Neuronal stem cell (in vitro differentiated cells): ENCODE data around the gene MTFR1L.

Experiments
- DNase-seq: peaks from one replicate; pipeline ENCODE4 v3.0.0-alpha.2; 2013; ENCODE audit warnings: low spot score
- H2AFZ ChIP-seq: one replicate; pipeline ENCODE4 v1.6.1; 2013; ENCODE audit warnings: mild to moderate bottlenecking, low read length, inconsistent platforms
- H2AK5ac ChIP-seq: 2 replicates; pipeline ENCODE4 v1.6.1; 2013; ENCODE audit warnings: low read depth, mild to moderate bottlenecking, inconsistent platforms, low read length, moderate library complexity, mixed read lengths
- H2BK120ac ChIP-seq: 2 replicates; pipeline ENCODE4 v1.6.1; 2013; ENCODE audit warnings: low read depth, mild to moderate bottlenecking, inconsistent platforms, low read length, moderate library complexity, mixed read lengths
- H2BK12ac ChIP-seq: one replicate; pipeline ENCODE4 v1.6.1; 2013; ENCODE audit warnings: low read length, inconsistent platforms
- H2BK15ac ChIP-seq: 2 replicates; pipeline ENCODE4 v1.6.1; 2013; ENCODE audit warnings: mild to moderate bottlenecking, low read length, inconsistent platforms, mixed read lengths
- H2BK5ac ChIP-seq: one replicate; pipeline ENCODE4 v1.6.1; 2013; ENCODE audit warnings: inconsistent platforms, mild to moderate bottlenecking, low read length, moderate library complexity
- H3K14ac ChIP-seq: one replicate; pipeline ENCODE4 v1.6.1; 2013; ENCODE audit warnings: low read length, inconsistent platforms
- H3K18ac ChIP-seq: 2 replicates; pipeline ENCODE4 v1.6.1; 2013; ENCODE audit warnings: low read length, inconsistent platforms
- H3K23ac ChIP-seq: 2 replicates; pipeline ENCODE4 v1.6.1; 2013; ENCODE audit warnings: low read depth, mild to moderate bottlenecking, mixed read lengths, low read length, inconsistent platforms; ENCODE audit not compliant: poor library complexity
- H3K27ac ChIP-seq: replicated peaks from 3 replicates; pipeline ENCODE4 v1.5.1; 2013; ENCODE audit warnings: low read length, inconsistent platforms
- H3K27me3 ChIP-seq, 3 experiments: 2 replicates each; pipeline ENCODE4 v1.6.1; 2013; ENCODE audit warnings: low read length in 3 of 3, mild to moderate bottlenecking in 2 of 3, inconsistent platforms in 1 of 3, low read depth in 1 of 3, mixed read lengths in 1 of 3, moderate library complexity in 1 of 3; ENCODE audit not compliant: control insufficient read depth in 3 of 3, insufficient read depth in 3 of 3
- H3K36me3 ChIP-seq, 2 donors: replicated peaks in 1 of 2; 2 replicates each; pipeline ENCODE4 v1.6.1; 2013; ENCODE audit warnings: low read length in 2 of 2; ENCODE audit not compliant: control insufficient read depth in 2 of 2, insufficient read depth in 2 of 2
- H3K4ac ChIP-seq: 2 replicates; pipeline ENCODE4 v1.6.1; 2013; ENCODE audit warnings: inconsistent platforms, mild to moderate bottlenecking, low read length, moderate library complexity
- H3K4me1 ChIP-seq, 2 donors: 1 replicate in 1 of 2; 2 replicates in 1 of 2; pipeline ENCODE4 v1.6.1; 2013; ENCODE audit warnings: low read length in 2 of 2, low read depth in 1 of 2; ENCODE audit not compliant: control insufficient read depth in 2 of 2, insufficient read depth in 1 of 2
- H3K4me2 ChIP-seq: one replicate; pipeline ENCODE4 v1.6.1; 2013; ENCODE audit warnings: mild to moderate bottlenecking, low read length, inconsistent platforms; ENCODE audit not compliant: insufficient read depth, poor library complexity, severe bottlenecking
- H3K4me3 ChIP-seq, 2 donors: 2 replicates each; pipeline ENCODE4 v1.5.1; 2013; ENCODE audit warnings: low read length in 2 of 2, mild to moderate bottlenecking in 2 of 2, inconsistent platforms in 1 of 2, moderate library complexity in 1 of 2
- H3K79me1 ChIP-seq: one replicate; pipeline ENCODE4 v1.6.1; 2013; ENCODE audit warnings: low read depth, mild to moderate bottlenecking, inconsistent platforms, low read length, moderate library complexity
- H3K9ac ChIP-seq: one replicate; pipeline ENCODE4 v1.6.1; 2013; ENCODE audit warnings: mild to moderate bottlenecking, low read depth, low read length, inconsistent platforms; ENCODE audit not compliant: poor library complexity
- H3K9me3 ChIP-seq, 2 donors: replicated peaks in 1 of 2; 2 replicates each; pipeline versions ENCODE3 to v1.6.1; 2013; ENCODE audit warnings: low read length in 2 of 2, mild to moderate bottlenecking in 2 of 2, inconsistent platforms in 1 of 2, low read depth in 1 of 2, mixed read lengths in 1 of 2, moderate library complexity in 1 of 2; ENCODE audit not compliant: control insufficient read depth in 2 of 2, insufficient read depth in 1 of 2
- H4K8ac ChIP-seq: one replicate; pipeline ENCODE4 v1.6.1; 2013; ENCODE audit warnings: low read depth, mild to moderate bottlenecking, inconsistent platforms, low read length, moderate library complexity
- H4K91ac ChIP-seq: one replicate; pipeline ENCODE4 v1.6.1; 2013; ENCODE audit warnings: low read length, low read depth, mild to moderate bottlenecking, inconsistent platforms; ENCODE audit not compliant: poor library complexity
- WGBS, 2 donors: extraction: QIAGEN DNeasy Blood & Tissue Kit; methylation state at CpG; one replicate each; pipeline ENCODE4 v1.1.7; 2013; ENCODE audit warnings: missing lambda C conversion rate in 2 of 2, mixed read lengths in 1 of 2; ENCODE audit not compliant: insufficient read length in 2 of 2, insufficient replicate concordance in 1 of 2; ENCODE audit errors: extremely low coverage in 2 of 2; 5-methylcytosine and 5-hydroxymethylcytosine counted together

MTFR1L gene

DNA sequence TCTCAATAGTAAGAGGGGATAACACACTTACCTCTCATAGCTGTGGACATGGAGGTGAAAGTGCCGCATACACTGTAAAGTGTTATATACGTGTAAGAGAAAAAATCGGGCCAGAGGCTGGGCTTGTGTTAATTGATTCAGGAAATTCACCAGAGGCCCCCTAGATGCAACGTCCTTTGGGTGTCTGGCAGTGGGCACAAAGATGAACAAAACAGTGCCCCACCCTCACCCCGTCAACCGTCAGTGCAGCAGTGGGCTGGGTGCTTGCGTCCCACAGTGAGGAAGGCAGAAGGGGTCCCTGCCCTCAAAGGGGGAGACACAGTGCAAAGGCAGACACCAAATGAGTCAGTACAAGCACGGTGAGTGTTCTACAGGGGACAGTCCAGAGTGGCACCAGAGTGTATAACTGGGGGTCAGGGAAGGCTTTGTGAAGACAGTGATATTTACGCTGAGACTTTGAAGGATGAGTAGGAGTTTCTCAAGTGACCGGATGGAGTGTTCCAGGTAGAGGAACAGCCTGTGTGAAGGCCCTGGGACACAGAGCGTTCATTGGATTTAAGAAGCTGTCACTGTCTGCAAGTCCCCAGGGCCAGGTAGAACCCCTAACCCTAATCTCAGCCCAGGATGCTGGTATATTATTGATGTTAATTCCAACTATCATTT lies 6.6 kb upstream of the MTFR1L start:
- Histone ChIP-seq H2BK12ac (no peak overlapping the region), H3K36me3 (peaks cover 44 to 85% of the 10 kb centered on the region in 2 donors), H3K4me3 (no peak overlapping the region), H3K23ac (peak overlapping the region; percentile 25), H4K91ac (no peak overlapping the region), H3K18ac (no peak overlapping the region), H3K4ac (no peak overlapping the region), H3K14ac (no peak overlapping the region), H4K8ac (no peak overlapping the region), H3K79me1 (peaks cover 10% of the 10 kb centered on the region), H2AK5ac (no peak overlapping the region), H2BK5ac (no peak overlapping the region), H3K27ac (no peak overlapping the region), H3K4me1 (peaks cover 1 to 2% of the 10 kb centered on the region in 2 donors), H3K27me3 (no peaks in the 10 kb centered on the region), H3K9ac (no peak overlapping the region), H2BK120ac (no peak overlapping the region), H3K4me2 (no peak overlapping the region), H2BK15ac (no peak overlapping the region), H3K9me3 (no peaks in the 10 kb centered on the region), H2AFZ (no peak overlapping the region)
- DNase-seq = no peak
- no CpG with 5 or more reads among the region's 11 CpGs for WGBS, 2 donors

DNA sequence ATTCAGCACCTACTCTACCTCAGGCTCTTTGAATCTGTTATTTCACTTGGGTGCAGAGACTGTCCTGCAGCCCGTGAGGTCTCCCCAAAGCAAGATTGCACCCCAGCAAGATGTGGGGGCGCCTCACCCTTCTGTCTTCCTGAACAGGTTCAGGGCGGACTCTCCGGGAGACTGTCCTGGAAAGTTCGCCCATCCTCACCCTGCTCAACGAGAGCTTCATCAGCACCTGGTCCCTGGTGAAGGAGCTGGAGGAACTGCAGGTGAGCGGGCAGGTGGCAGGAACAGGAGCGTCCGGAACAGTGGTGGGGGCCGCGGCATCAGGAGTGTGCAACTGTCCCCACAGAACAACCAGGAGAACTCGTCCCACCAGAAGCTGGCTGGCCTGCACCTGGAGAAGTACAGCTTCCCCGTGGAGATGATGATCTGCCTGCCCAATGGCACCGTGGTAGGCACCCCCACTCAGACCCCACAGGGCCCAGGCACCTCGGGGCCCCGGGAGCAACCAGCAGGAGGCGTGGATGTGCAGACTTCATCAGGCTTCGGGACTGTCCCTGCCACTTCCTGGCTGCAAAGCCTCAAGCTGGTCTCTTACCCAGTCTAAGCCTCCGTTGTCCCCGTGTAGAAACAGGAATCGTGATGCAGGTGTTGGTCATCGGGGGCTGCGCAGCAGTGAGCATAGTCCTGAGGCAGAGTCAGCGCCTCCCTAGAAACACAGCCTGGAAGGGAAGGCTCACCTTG lies 5.9 kb upstream of the MTFR1L start:
- Histone ChIP-seq H3K14ac (no peak overlapping the region), H2BK120ac (no peak overlapping the region), H2BK5ac (no peak overlapping the region), H2BK12ac (no peak overlapping the region), H3K9me3 (no peaks in the 10 kb centered on the region), H4K91ac (no peak overlapping the region), H2BK15ac (no peak overlapping the region), H3K79me1 (peaks cover 10% of the 10 kb centered on the region), H2AK5ac (no peak overlapping the region), H3K36me3 (peaks cover 42 to 78% of the 10 kb centered on the region in 2 donors), H3K27ac (no peak overlapping the region), H3K27me3 (no peaks in the 10 kb centered on the region), H3K4me2 (no peak overlapping the region), H3K4ac (no peak overlapping the region), H4K8ac (no peak overlapping the region), H3K4me3 (no peak overlapping the region), H3K4me1 (peaks cover 4 to 7% of the 10 kb centered on the region in 2 donors), H2AFZ (no peak overlapping the region), H3K18ac (no peak overlapping the region), H3K23ac (peak overlapping the region; percentile 9), H3K9ac (no peak overlapping the region)
- DNase-seq = no peak
- no CpG with 5 or more reads among the region's 24 CpGs for WGBS, 2 donors

- no CpG with 5 or more reads among the region's 7 CpGs for WGBS, 2 donors
- no peak overlapping the region for H3K4ac ChIP-seq
- no peak for DNase-seq
These were observed 5.1 kb upstream of the MTFR1L start for GRCh38 chr1:25814549-25815087.

More at GRCh38 chr1:25814549-25815087, 5.1 kb upstream of the MTFR1L start:
- no peak overlapping the region for H2BK120ac ChIP-seq
- H3K27me3 ChIP-seq = no peaks in the 10 kb centered on the region
- H2AFZ ChIP-seq = no peak overlapping the region
- no peak overlapping the region for H3K18ac ChIP-seq
- H3K27ac ChIP-seq = no peak overlapping the region
- H3K14ac ChIP-seq = no peak overlapping the region
- H3K79me1 ChIP-seq = peaks cover 7% of the 10 kb centered on the region
- H2BK5ac ChIP-seq = no peak overlapping the region
- H3K23ac ChIP-seq = no peak overlapping the region
- H4K8ac ChIP-seq = no peak overlapping the region
- H2BK15ac ChIP-seq = no peak overlapping the region
- H2BK12ac ChIP-seq = no peak overlapping the region
- no peak overlapping the region for H3K4me2 ChIP-seq
- peaks cover 6 to 10% of the 10 kb centered on the region in 2 donors for H3K4me1 ChIP-seq
- H3K9ac ChIP-seq = no peak overlapping the region
- peaks cover 37 to 71% of the 10 kb centered on the region in 2 donors for H3K36me3 ChIP-seq
- no peak overlapping the region for H3K4me3 ChIP-seq
- H4K91ac ChIP-seq = no peak overlapping the region
- no peaks in the 10 kb centered on the region for H3K9me3 ChIP-seq
- H2AK5ac ChIP-seq = no peak overlapping the region
